Myocyte (in vitro differentiated cells): ENCODE results near the gene APIP. TPM values are rescaled to one million over a fixed set of nuclear protein-coding genes. Genes with fewer than 3 reads are reported as not detected.

ENCODE experiments used
- DNase-seq: peaks from one replicate; pipeline ENCODE4 v3.0.0-alpha.2; 2012; ENCODE audit warnings: low read depth
- microRNA-seq: library from miRNA; unstranded; fragments of <30 nt; microRNA quantifications from one replicate; pipeline ENCODE4, GENCODE V29; 2016
- total RNA-seq: library from RNA; depleted of rRNA; stranded (reverse); fragments of >200 nt; gene quantifications from 2 replicates; pipeline ENCODE4 v1.2.3, GENCODE V29; 2014

The APIP gene
- total RNA-seq, 1 donor from 2014 or later = 34.2 TPM

DNA sequence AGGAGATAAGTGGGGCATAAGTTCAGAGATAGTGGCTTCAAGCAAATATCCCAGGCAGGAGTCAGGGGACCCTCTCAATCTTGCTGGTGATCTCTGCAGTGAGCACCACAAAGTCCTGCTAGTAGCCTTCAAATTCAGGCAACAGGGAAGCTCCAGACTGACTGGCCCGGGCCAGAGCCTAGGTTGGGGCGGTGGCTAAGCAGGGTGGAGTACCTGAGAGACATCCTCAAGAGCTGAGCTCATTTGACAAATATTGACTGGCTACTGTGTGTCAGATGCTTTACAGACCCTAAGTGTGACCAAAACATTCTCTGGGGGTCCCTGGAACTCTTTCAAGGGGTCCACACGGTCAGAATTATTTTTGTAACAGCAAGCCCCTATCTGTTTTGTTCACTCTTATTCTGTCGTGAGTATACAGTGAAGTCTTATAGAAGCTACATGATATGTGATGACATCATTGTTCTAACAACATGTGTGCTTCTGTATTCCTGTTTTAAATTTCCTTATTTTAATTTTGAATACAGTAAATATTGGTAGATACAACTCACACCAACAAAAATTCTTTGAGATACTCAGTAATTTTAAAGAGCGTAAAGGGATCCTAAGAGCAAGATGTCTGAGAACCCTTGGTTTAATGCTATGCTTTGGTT is 71.6 kb downstream of the APIP start:
- DNase-seq = no peak

DNA sequence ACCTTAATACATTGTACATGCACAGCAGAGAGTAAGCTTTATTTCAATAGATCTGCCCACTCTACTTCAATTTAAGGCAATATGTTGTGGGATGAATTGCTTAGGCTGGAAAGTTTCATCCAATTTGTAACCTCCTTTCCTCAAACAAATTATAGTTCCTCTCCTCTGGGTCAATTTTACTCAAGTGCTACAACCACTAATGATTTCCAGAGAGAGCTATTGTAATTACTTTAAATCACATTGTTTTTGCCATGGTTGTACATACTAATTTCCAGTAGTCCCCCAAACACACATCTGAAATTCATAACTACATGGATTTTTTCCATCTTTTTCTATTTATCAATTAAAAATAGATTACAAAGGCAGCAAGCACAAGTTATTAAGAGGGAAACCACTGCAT is 72.9 kb downstream of the APIP start:
- DNase-seq = no peak

- DNase-seq = no peak
Observed at GRCh38 chr11:34840736-34841386, 75.3 kb downstream of the APIP start.

DNA sequence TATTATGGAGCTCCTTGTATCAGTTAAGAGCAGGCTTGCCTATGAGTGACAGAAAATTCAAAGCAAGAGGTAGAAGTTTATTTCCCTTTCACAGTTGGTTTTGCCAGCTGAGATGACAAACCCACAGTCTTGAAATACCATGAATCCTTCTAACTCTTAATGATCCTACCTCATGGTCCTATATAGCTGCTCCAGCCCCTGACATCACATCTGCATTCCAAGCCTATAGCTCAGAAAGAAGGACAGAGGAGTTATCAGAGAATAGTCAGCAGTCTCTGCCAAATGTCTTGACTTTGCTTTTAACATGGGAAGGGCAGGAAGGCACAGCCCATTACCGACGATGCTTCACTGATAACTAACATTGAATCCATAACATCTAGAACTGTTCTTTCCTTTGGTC is 76.2 kb downstream of the APIP start:
- no peak for DNase-seq

DNA sequence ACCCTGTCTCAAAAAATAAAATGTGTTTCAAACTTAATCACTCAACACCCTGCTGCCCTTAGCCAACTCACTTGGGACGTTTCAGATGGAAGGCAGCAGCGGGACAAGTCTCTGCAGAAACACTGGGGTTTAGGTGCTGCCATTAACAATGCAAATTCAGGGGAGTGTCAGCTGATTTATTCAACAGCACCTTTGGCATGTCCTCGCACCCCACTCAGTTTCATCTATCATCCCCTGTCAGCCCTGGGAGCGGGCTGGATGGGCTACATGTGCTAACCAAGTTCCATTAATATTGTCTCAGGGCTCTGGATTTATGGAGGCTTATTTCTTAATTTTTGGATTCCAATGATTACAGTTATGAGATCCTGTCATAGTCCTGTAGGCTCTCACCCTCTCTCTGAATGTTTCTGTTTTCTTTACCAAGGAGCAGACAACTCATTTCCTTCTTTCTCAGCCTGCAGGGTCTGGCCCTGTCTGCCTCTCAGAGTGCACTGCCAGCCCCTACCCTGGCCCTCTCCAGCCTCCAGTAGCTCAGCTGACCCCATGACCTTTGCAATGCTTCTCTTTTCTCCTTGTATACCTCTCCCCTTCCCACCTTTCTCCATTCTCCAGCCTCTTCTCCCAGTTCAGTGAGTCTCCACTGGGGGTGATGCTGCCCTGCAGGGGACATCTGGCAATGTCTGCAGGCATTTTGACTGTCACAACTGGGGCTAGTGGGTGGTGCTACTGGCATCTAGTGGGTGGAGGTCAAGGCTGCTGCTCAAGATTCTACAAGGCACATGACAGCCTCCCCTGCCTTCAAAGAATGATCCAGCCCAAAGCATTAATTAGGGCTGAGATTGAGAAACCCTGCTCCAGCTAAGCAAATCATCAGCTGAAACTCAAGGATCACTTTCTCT is 79.0 kb downstream of the APIP start:
- no peak for DNase-seq

DNA sequence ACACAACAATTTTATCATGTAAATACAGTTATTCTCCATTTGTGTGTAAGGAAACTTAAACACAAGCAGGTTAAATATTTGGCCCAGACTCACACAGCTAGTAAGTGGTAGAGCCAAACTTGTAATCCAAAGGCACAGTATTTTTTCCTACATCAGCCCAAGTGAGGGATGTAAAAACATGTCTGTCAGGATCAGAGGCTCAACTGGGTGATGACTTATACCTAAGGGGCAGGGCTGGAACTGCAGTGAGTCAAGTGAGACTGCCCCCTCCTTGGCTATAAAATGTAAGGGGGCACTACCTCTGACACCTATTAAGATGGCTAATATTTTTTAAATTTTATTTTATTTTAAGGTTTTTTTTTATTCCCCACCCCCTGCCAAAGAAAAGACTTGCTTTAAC is 82.6 kb downstream of the APIP start:
- DNase-seq = no peak

Small RNA genes within 50 kb of the gene (microRNA-seq; reads per million reads assigned to microRNA genes)
- 2.6 reads per million, percentile 10 among the genes with 10 or more reads in this experiment for gene MIR1343

Other genes with a start within 250 kb of the APIP start
- gene PDHX, start 239 bp upstream of the APIP start, total RNA-seq = 64.8 and 90.9 TPM in 2 replicates
- gene CD44, start 222.8 kb upstream of the APIP start, total RNA-seq = 62.9 and 95.4 TPM in 2 replicates